Measurements from ENCODE around the gene HBE1. TPM values are rescaled to one million over a fixed set of nuclear protein-coding genes. Genes with fewer than 3 reads are reported as not detected.

The HBE1 gene
- total and polyA plus RNA-seq, 3 donors from 2014 or later = 0.87 TPM; not detected in 2

- Histone ChIP-seq H3K36me3 (ENCODE audit: low read depth, missing control alignments) (no peaks in the 10 kb centered on the region), H3K4me3 (no peak overlapping the region), H3K27ac (no peak overlapping the region), H3K9me3 (no peaks in the 10 kb centered on the region), H3K27me3 (no peaks in the 10 kb centered on the region), H3K4me1 (no peaks in the 10 kb centered on the region)
- intact Hi-C loops (cut with DNase I; ENCODE audit: low total_unique reads) = no loop called here
- no peak for TF ChIP-seq CTCF (IDR thresholded peaks at IDR 0.05)
- TF ChIP-seq POLR2A (IDR thresholded peaks at IDR 0.05) = no peak
- no peak for DNase-seq
- WGBS, 2 donors = 88 to 100% methylated on average over 1 of the region's 1 CpG
These were observed 34.3 kb upstream of the HBE1 start for GRCh38 chr11:5304046-5304445.

GRCh38 chr11:5303626-5304025, 33.9 kb upstream of the HBE1 start:
- Histone ChIP-seq H3K36me3 (ENCODE audit: low read depth, missing control alignments) (no peaks in the 10 kb centered on the region), H3K27me3 (no peaks in the 10 kb centered on the region), H3K27ac (no peak overlapping the region), H3K4me1 (no peaks in the 10 kb centered on the region), H3K9me3 (no peaks in the 10 kb centered on the region), H3K4me3 (no peak overlapping the region)
- 71 to 72% methylated on average over 5 of the region's 5 CpGs for WGBS, 2 donors
- TF ChIP-seq CTCF (IDR thresholded peaks at IDR 0.05) = no peak
- no peak for TF ChIP-seq POLR2A (IDR thresholded peaks at IDR 0.05)
- intact Hi-C loops (cut with DNase I; ENCODE audit: low total_unique reads) = no loop called here
- DNase-seq = no peak

- intact Hi-C loops (cut with DNase I; ENCODE audit: low total_unique reads) = no loop called here
- TF ChIP-seq CTCF (IDR thresholded peaks at IDR 0.05) (no peak), POLR2A (IDR thresholded peaks at IDR 0.05) (no peak)
- no peak within 1 kb of the TSS for H3K27ac ChIP-seq
- H3K9me3 ChIP-seq = no peaks in the 10 kb centered on the region
- H3K4me3 ChIP-seq = no peak within 1 kb of the TSS
- H3K36me3 ChIP-seq (ENCODE audit: low read depth, missing control alignments) = no peaks in the 10 kb centered on the region
- no peak for DNase-seq
- WGBS, 2 donors = 87 to 94% methylated on average over 2 of the region's 2 CpGs
- H3K4me1 ChIP-seq = no peaks in the 10 kb centered on the region
- no peaks in the 10 kb centered on the region for H3K27me3 ChIP-seq
These were observed 32.1 kb upstream of the HBE1 start, which contains the start of gene OR51B4 for GRCh38 chr11:5301846-5302245. TSS of gene OR51B4 (minus strand) at chr11:5301946. CDS start at chr11:5301946, 0 bp downstream.

GRCh38 chr11:5300251-5300650, 30.5 kb upstream of the HBE1 start:
- no peaks in the 10 kb centered on the region for H3K36me3 ChIP-seq (ENCODE audit: low read depth, missing control alignments)
- no peak overlapping the region for H3K27ac ChIP-seq
- no peak for DNase-seq
- intact Hi-C loops (cut with DNase I; ENCODE audit: low total_unique reads) = no loop called here
- H3K4me3 ChIP-seq = no peak overlapping the region
- no peaks in the 10 kb centered on the region for H3K27me3 ChIP-seq
- H3K4me1 ChIP-seq = no peaks in the 10 kb centered on the region
- TF ChIP-seq POLR2A (IDR thresholded peaks at IDR 0.05) (no peak), CTCF (IDR thresholded peaks at IDR 0.05) (no peak)
- no peaks in the 10 kb centered on the region for H3K9me3 ChIP-seq
- WGBS, 2 donors = 52% methylated on average over 3 of the region's 3 CpGs

- intact Hi-C loops (cut with DNase I; ENCODE audit: low total_unique reads) = no loop called here
- WGBS, 2 donors = 81 to 97% methylated on average over 1 of the region's 1 CpG
- TF ChIP-seq CTCF (IDR thresholded peaks at IDR 0.05) = no peak
- no peak for TF ChIP-seq POLR2A (IDR thresholded peaks at IDR 0.05)
- no peak for DNase-seq
- Histone ChIP-seq H3K36me3 (ENCODE audit: low read depth, missing control alignments) (no peaks in the 10 kb centered on the region), H3K4me3 (no peak overlapping the region), H3K9me3 (no peaks in the 10 kb centered on the region), H3K27ac (no peak overlapping the region), H3K4me1 (no peaks in the 10 kb centered on the region), H3K27me3 (no peaks in the 10 kb centered on the region)
These were observed 28.7 kb upstream of the HBE1 start for GRCh38 chr11:5298451-5298850.

Measured in testis (tissue), 3 donors.